ENCODE data around the gene LRRTM3. TPM values are rescaled to one million over a fixed set of nuclear protein-coding genes. Genes with fewer than 3 reads are reported as not detected.

The LRRTM3 gene
- total RNA-seq, 1 donor from 2014 or later: not detected

GRCh38 chr10:67033878-67034277, 108.0 kb downstream of the LRRTM3 start:
- Mint-ChIP-seq H3K9me3 (no peaks in the 10 kb centered on the region), H3K27me3 (no peaks in the 10 kb centered on the region), H3K4me3 (no peak overlapping the region), H3K36me3 (ENCODE audit: low read depth) (no peaks in the 10 kb centered on the region), H3K27ac (no peak overlapping the region), H3K4me1 (no peaks in the 10 kb centered on the region)
- ChIA-PET CTCF (no interaction called here), POLR2A (no interaction called here)
- ATAC-seq (ENCODE audit: low read depth): no peak
- DNase-seq: no peak
- TF ChIP-seq CTCF (IDR thresholded peaks at IDR 0.05): no peak
- intact Hi-C loops (cut with micrococcal nuclease): no loop called here

- Mint-ChIP-seq H3K27me3 (no peaks in the 10 kb centered on the region), H3K36me3 (ENCODE audit: low read depth) (no peaks in the 10 kb centered on the region), H3K9me3 (no peaks in the 10 kb centered on the region), H3K4me3 (no peak overlapping the region), H3K4me1 (no peaks in the 10 kb centered on the region), H3K27ac (no peak overlapping the region)
- ATAC-seq (ENCODE audit: low read depth): no peak
- TF ChIP-seq CTCF (IDR thresholded peaks at IDR 0.05): no peak
- intact Hi-C loops (cut with micrococcal nuclease): no loop called here
- ChIA-PET CTCF (no interaction called here), POLR2A (no interaction called here)
- no peak for DNase-seq
These were observed 111.0 kb downstream of the LRRTM3 start for GRCh38 chr10:67036808-67037207.

- no peak for TF ChIP-seq CTCF (IDR thresholded peaks at IDR 0.05)
- H3K36me3 Mint-ChIP-seq (ENCODE audit: low read depth): no peaks in the 10 kb centered on the region
- ATAC-seq (ENCODE audit: low read depth) (no peak), DNase-seq (no peak)
- ChIA-PET POLR2A (no interaction called here), CTCF (no interaction called here)
- H3K4me1 Mint-ChIP-seq: no peaks in the 10 kb centered on the region
- intact Hi-C loops (cut with micrococcal nuclease): no loop called here
- H3K27ac Mint-ChIP-seq: no peak overlapping the region
- H3K4me3 Mint-ChIP-seq: no peak overlapping the region
- H3K9me3 Mint-ChIP-seq: peaks cover 2% of the 10 kb centered on the region
- H3K27me3 Mint-ChIP-seq: no peaks in the 10 kb centered on the region
These were observed 117.2 kb downstream of the LRRTM3 start for GRCh38 chr10:67043041-67043440.

GRCh38 chr10:67045404-67045803, 119.6 kb downstream of the LRRTM3 start:
- Mint-ChIP-seq H3K36me3 (ENCODE audit: low read depth) (no peaks in the 10 kb centered on the region), H3K4me3 (no peak overlapping the region), H3K9me3 (peaks cover 2% of the 10 kb centered on the region), H3K27ac (no peak overlapping the region), H3K4me1 (no peaks in the 10 kb centered on the region), H3K27me3 (no peaks in the 10 kb centered on the region)
- no peak for ATAC-seq (ENCODE audit: low read depth)
- TF ChIP-seq CTCF (IDR thresholded peaks at IDR 0.05): no peak
- DNase-seq: no peak
- intact Hi-C loops (cut with micrococcal nuclease): no loop called here
- ChIA-PET POLR2A (no interaction called here), CTCF (no interaction called here)

GRCh38 chr10:67046507-67046906, 120.7 kb downstream of the LRRTM3 start:
- Mint-ChIP-seq H3K4me3 (no peak overlapping the region), H3K27me3 (no peaks in the 10 kb centered on the region)

More at GRCh38 chr10:67046507-67046906, 120.7 kb downstream of the LRRTM3 start:
- TF ChIP-seq CTCF (IDR thresholded peaks at IDR 0.05): no peak
- Mint-ChIP-seq H3K36me3 (ENCODE audit: low read depth) (no peaks in the 10 kb centered on the region), H3K4me1 (no peaks in the 10 kb centered on the region), H3K27ac (no peak overlapping the region), H3K9me3 (peaks cover 2% of the 10 kb centered on the region)
- ATAC-seq (ENCODE audit: low read depth): no peak
- intact Hi-C loops (cut with micrococcal nuclease): no loop called here
- DNase-seq: no peak
- CTCF ChIA-PET: no interaction called here
- POLR2A ChIA-PET: no interaction called here

All from activated B cell treated with CpG ODN at 0.5 μM for 24 hours (primary cell).